HG02852 (cell line): ENCODE data around the gene NEUROG1.

Experiments
- ATAC-seq: cut with Tn5 transposase; IDR thresholded peaks from one replicate; pipeline ENCODE4 v1.9.1; 2021; ENCODE audit warnings: mild to moderate bottlenecking, moderate library complexity; ENCODE audit not compliant: unreplicated experiment

The NEUROG1 gene

GRCh38 chr5:135535820-135536801 is at the start of gene NEUROG1:
Gene NEUROG1, minus strand, starts transcription at chr5:135535964. Its CDS starts 274 bp downstream, at chr5:135535690.
- ATAC-seq = no peak

- no peak for ATAC-seq
These were observed 49.2 kb upstream of the NEUROG1 start for GRCh38 chr5:135584918-135585317.

GRCh38 chr5:135584276-135584675 is 48.5 kb upstream of the NEUROG1 start:
- no peak for ATAC-seq

- ATAC-seq = no peak
These were observed 46.5 kb upstream of the NEUROG1 start for GRCh38 chr5:135582099-135582781.

- ATAC-seq = no peak
These were observed 43.0 kb upstream of the NEUROG1 start, which contains the start of gene CXCL14 for GRCh38 chr5:135578685-135579341. Gene CXCL14, minus strand, starts transcription at chr5:135578991. Its CDS starts 213 bp downstream, at chr5:135578778.

GRCh38 chr5:135578305-135578684 is 42.5 kb upstream of the NEUROG1 start:
- no peak for ATAC-seq

- no peak for ATAC-seq
These were observed 41.7 kb upstream of the NEUROG1 start for GRCh38 chr5:135577421-135577820.

- no peak for ATAC-seq
These were observed 40.4 kb upstream of the NEUROG1 start for GRCh38 chr5:135576075-135576599.

GRCh38 chr5:135574493-135574892 is 38.7 kb upstream of the NEUROG1 start:
- ATAC-seq = no peak

- no peak for ATAC-seq
These were observed 36.1 kb upstream of the NEUROG1 start for GRCh38 chr5:135571902-135572301.

- ATAC-seq = no peak
These were observed 35.4 kb upstream of the NEUROG1 start for GRCh38 chr5:135571066-135571609.

GRCh38 chr5:135570453-135570764 is 34.6 kb upstream of the NEUROG1 start:
- ATAC-seq = no peak

- no peak for ATAC-seq
These were observed 34.1 kb upstream of the NEUROG1 start for GRCh38 chr5:135569755-135570452.

GRCh38 chr5:135568923-135569360 is 33.2 kb upstream of the NEUROG1 start:
- no peak for ATAC-seq

GRCh38 chr5:135568246-135568645 is 32.5 kb upstream of the NEUROG1 start:
- no peak for ATAC-seq

GRCh38 chr5:135567661-135568060 is 31.9 kb upstream of the NEUROG1 start:
- ATAC-seq = no peak

- no peak for ATAC-seq
These were observed 30.9 kb upstream of the NEUROG1 start for GRCh38 chr5:135566422-135567400.

GRCh38 chr5:135565725-135566421 is 30.1 kb upstream of the NEUROG1 start:
- ATAC-seq = no peak
